ENCODE results near the gene SF3A1.

Gene SF3A1

DNA sequence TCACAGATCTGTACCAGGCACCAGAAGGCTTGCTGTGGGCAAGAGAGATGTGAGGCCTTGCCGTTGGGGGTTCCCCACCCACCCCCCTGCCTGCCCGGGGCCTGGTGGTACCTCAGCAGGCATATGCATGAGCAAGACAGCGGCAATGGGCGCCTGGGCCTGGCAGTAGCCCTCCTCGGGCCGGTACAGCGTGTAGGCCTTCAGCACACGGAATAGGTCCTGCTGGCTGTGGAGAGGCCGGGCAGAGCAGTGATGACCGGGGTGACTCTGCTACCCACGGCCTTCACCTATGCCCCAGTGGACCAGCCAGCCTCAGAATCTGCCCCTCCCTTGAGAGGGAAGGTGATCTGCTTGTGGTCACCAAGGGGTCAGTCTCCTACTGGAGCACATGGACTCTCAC lies 61.9 kb downstream of the SF3A1 start:
- ChIA-PET POLR2A (no interaction called here), CTCF (interaction anchor here (1.2 to 22.3 kb wide), 3 partner anchors 7 to 91 kb away, joined by 4 to 307 read pairs (median 268); partner anchors contain the start of genes CASTOR1 and RNF215)
- no peak for DNase-seq (ENCODE audit: extremely low spot score)
- TF ChIP-seq, protein P1, sequence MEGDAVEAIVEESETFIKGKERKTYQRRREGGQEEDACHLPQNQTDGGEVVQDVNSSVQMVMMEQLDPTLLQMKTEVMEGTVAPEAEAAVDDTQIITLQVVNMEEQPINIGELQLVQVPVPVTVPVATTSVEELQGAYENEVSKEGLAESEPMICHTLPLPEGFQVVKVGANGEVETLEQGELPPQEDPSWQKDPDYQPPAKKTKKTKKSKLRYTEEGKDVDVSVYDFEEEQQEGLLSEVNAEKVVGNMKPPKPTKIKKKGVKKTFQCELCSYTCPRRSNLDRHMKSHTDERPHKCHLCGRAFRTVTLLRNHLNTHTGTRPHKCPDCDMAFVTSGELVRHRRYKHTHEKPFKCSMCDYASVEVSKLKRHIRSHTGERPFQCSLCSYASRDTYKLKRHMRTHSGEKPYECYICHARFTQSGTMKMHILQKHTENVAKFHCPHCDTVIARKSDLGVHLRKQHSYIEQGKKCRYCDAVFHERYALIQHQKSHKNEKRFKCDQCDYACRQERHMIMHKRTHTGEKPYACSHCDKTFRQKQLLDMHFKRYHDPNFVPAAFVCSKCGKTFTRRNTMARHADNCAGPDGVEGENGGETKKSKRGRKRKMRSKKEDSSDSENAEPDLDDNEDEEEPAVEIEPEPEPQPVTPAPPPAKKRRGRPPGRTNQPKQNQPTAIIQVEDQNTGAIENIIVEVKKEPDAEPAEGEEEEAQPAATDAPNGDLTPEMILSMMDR (IDR thresholded peaks at IDR 0.05; ENCODE audit: control extremely low read depth, extremely low read depth, low read depth, missing control alignments): no peak

DNA sequence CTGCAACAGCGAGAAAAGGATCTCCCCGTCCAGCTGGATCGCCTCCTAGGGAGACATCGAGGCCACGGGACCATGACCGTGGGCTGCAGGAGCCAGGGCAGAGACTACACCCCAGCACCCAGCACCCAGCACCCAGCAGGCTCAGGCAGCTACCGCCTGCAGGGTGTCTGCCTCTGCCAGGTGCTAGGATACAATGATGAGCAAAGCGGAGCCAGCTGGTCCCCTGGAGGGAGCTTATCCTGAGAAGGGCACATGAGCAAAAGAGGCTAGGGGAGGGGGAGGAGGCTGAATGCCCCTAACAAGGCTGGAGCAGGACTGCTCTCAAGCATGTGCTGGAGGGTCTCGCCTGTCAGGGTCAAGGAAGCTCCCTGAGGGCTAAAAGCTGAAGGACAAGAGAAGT lies 62.6 kb downstream of the SF3A1 start:
- TF ChIP-seq, protein P1 (IDR thresholded peaks at IDR 0.05; ENCODE audit: control extremely low read depth, extremely low read depth, low read depth, missing control alignments): no peak
- DNase-seq (ENCODE audit: extremely low spot score): no peak
- CTCF ChIA-PET: interaction anchor here (1.0 to 8.6 kb wide), 3 partner anchors 15 to 92 kb away, joined by 4 to 307 read pairs (median 4); partner anchors contain the start of gene RNF215
- POLR2A ChIA-PET: no interaction called here

DNA sequence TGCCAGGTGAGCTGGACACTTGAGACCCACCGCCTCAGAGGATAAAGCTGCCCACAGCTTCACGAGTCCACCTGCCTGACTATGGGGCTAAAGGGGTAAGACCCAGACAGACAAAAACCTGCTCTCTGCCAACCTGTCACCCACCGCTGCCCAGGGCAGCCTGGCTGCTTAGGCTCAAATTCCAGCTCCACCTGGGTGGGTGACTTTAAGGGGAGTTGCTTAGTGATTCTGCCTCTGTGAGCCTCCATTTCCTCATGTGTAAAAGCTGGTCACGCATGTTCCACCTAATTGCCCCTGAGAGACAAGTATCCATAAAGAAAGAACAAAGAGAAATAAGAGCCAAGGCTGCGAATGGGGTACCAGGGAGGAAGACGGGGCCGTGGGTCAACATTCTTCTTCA lies 63.7 kb downstream of the SF3A1 start:
- no peak for DNase-seq (ENCODE audit: extremely low spot score)
- POLR2A ChIA-PET: no interaction called here
- CTCF ChIA-PET: interaction anchor here (1.0 to 8.6 kb wide), 2 partner anchors 11 to 93 kb away, joined by 3 to 307 read pairs; partner anchors contain the start of gene RNF215
- TF ChIP-seq, protein P1 (IDR thresholded peaks at IDR 0.05; ENCODE audit: control extremely low read depth, extremely low read depth, low read depth, missing control alignments): no peak

DNA sequence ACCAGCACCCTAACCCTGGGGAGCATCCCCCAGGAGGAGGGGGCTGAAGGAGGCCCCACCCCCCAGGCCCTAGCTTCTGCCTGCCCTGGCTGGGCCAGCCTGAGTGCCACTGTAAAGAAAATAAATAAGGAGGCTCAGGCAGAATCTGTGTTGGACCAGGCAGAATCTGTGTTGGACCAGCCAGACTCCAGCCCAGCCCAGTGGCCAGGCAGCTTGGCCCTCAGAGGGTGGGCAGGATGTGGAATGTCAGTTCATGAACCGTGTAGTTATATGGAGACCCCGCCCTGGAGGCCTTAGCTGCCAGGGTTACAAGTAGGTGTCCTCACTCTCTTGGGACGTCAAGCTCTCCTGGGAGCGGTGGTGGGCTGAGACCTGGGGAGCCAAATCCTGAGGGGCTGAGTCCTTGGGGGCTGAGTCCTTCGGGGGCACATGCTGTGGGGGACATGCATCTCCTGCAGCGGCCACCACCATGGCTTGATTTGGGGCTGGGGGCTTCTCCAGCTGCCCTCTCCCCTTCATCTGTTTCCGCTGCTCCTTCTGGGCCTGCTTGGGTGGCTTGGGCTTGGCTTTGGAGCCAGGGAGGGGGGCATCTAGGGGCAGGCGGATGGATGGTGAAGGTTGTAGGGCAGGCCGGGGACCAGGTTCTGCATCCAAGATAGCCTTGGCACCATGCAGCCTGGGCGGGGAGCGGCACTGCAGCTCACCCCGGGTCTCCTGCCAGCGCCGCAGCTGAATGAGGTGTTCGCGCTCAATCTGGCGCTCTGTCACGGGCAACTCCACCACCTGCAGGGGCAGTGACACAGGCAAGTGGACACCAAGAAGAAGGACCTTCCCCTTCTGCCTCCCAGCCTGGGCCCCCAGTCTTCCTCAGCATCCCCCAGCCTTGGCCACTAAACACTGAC lies 64.4 kb downstream of the SF3A1 start:
- ChIA-PET CTCF (interaction anchor here (1.0 to 10.0 kb wide), 4 partner anchors 11 to 94 kb away, joined by 3 to 307 read pairs (median 162); partner anchors contain the start of genes RNF215 and TBC1D10A), POLR2A (no interaction called here)
- TF ChIP-seq, protein P1 (IDR thresholded peaks at IDR 0.05; ENCODE audit: control extremely low read depth, extremely low read depth, low read depth, missing control alignments): no peak
- DNase-seq (ENCODE audit: extremely low spot score): no peak

DNA sequence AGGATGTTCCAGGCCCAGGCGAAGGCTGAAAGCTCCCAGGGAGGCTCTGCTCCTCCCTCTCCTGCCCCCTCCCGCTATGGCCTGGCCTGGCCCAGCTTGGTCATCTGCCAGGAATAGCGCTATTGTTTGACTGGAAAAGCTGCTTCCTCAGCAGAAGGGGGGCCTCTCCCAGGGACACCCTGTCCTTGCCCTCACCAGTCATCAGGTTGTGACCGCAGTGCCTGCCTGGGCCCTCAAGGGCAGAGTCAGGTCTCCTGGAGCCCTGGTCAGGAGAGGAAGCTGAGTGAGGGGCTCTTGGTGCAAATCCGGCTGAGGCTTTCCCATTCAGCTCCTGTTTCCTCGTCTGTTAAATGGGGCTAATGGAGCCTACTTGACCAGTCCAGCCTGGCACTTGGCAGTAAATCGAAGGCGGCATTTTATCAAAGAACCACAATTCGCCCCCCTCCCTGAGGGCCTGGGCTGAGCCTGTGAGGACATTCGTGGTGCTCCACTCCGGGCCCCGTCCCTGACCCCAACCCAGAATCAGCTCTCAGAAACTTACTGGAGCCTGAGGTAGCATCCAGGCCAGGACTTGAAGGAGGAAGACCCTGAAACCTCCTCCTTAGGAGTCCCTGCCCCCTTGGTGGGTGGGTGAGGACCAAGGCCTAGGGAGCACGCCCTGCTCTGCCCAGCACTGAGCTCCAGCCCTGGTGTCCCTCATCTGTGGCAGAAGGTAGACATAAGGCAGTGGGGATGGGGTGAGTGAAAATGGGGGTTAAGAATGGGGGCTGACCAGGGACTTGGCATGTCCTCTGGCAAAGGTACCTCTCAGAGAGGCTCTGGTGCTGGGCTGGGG lies 65.4 kb downstream of the SF3A1 start:
- ChIA-PET POLR2A (interaction anchor here (2.1 kb wide), 1 partner anchor 36 kb away, joined by 7 read pairs; the partner anchor contains the start of gene TBC1D10A), CTCF (interaction anchor here (1.6 to 10.0 kb wide), 6 partner anchors 12 to 95 kb away, joined by 3 to 307 read pairs (median 113); partner anchors contain the start of genes OSM, RNF215 and TBC1D10A)
- no peak for DNase-seq (ENCODE audit: extremely low spot score)
- TF ChIP-seq, protein P1 (IDR thresholded peaks at IDR 0.05; ENCODE audit: control extremely low read depth, extremely low read depth, low read depth, missing control alignments): no peak
